Stimulated activated CD4-positive, alpha-beta T cell treated with anti-CD3 and anti-CD28 coated beads, Interleukin-12 subunit alpha, Interleukin-12 subunit beta, amount 100 ng/mL, for 4 hours (primary cell): ENCODE data around the gene FASN.
A peak's percentile ranks its signal among the peaks of the same experiment; 100 is the strongest.
"Not testable (repeated sequence)": the region's sequence is repeated elsewhere in the genome, so short reads cannot be mapped to it uniquely, and the experiment has no call there.

ENCODE experiments used
- DNase-seq: peaks from one replicate; pipeline ENCODE4 v3.0.0-alpha.2; 2020

FASN gene

GRCh38 chr17:82098169-82098938 lies at the start of gene FASN:
Gene FASN (minus strand): TSS chr17:82098236. CDS start chr17:82096445, 1,791 bp downstream.
- DNase-seq: peak; percentile 93

GRCh38 chr17:82146663-82147654 lies 48.9 kb upstream of the FASN start:
- no peak for DNase-seq

- DNase-seq: no peak
These were observed 47.6 kb upstream of the FASN start for GRCh38 chr17:82145550-82146155.

GRCh38 chr17:82143333-82143732 lies 45.3 kb upstream of the FASN start:
- DNase-seq: no peak

- DNase-seq: not testable (repeated sequence)
These were observed 41.9 kb upstream of the FASN start for GRCh38 chr17:82139961-82140360.

- DNase-seq: no peak
These were observed 40.5 kb upstream of the FASN start for GRCh38 chr17:82138511-82138992.

GRCh38 chr17:82134101-82134500 lies 36.1 kb upstream of the FASN start:
- DNase-seq: no peak

- DNase-seq: not testable (repeated sequence)
These were observed 35.3 kb upstream of the FASN start for GRCh38 chr17:82133166-82133953.

GRCh38 chr17:82129095-82129494 lies 31.1 kb upstream of the FASN start:
- no peak for DNase-seq

- DNase-seq: no peak
These were observed 30.3 kb upstream of the FASN start for GRCh38 chr17:82128287-82128686.

GRCh38 chr17:82127704-82128103 lies 29.7 kb upstream of the FASN start:
- no peak for DNase-seq

- DNase-seq: no peak
These were observed 29.2 kb upstream of the FASN start for GRCh38 chr17:82127315-82127595.

- peak; percentile 39 for DNase-seq
These were observed 28.7 kb upstream of the FASN start for GRCh38 chr17:82126556-82127314.

- DNase-seq: no peak
These were observed 26.1 kb upstream of the FASN start for GRCh38 chr17:82124101-82124500.

- no peak for DNase-seq
These were observed 23.9 kb upstream of the FASN start for GRCh38 chr17:82121660-82122629.

GRCh38 chr17:82121246-82121645 lies 23.2 kb upstream of the FASN start:
- no peak for DNase-seq

GRCh38 chr17:82120148-82120547 lies 22.1 kb upstream of the FASN start:
- DNase-seq: no peak

- DNase-seq: no peak
These were observed 20.9 kb upstream of the FASN start for GRCh38 chr17:82118815-82119380.

GRCh38 chr17:82118168-82118814 lies 20.3 kb upstream of the FASN start:
- DNase-seq: no peak
